Right lobe of liver (tissue), 4 donors: Measurements from ENCODE around the gene PEX5.

Experiments
- CTCF ChIP-seq, 4 donors: fragments of 200-600 bp in 3 of 4; fragments of 450-650 bp in 1 of 4; IDR thresholded peaks; one replicate each; pipeline versions ENCODE4 v1.5.1 to v1.8.0; 2016 to 2022; ENCODE audit warnings: antibody characterized with exemption in 4 of 4, mild to moderate bottlenecking in 2 of 4
- POLR2A ChIP-seq: fragments of 450-650 bp; IDR thresholded peaks from one replicate; pipeline ENCODE4 v1.6.1; 2017; ENCODE audit warnings: antibody characterized with exemption, mild to moderate bottlenecking
- donor health status: DM: no; HTN: no; CAD: no.
- donor health status: DM: no; HTN: no; CAD: no.
- donor health status: DM: no; HTN: yes; CAD: no.

DNA sequence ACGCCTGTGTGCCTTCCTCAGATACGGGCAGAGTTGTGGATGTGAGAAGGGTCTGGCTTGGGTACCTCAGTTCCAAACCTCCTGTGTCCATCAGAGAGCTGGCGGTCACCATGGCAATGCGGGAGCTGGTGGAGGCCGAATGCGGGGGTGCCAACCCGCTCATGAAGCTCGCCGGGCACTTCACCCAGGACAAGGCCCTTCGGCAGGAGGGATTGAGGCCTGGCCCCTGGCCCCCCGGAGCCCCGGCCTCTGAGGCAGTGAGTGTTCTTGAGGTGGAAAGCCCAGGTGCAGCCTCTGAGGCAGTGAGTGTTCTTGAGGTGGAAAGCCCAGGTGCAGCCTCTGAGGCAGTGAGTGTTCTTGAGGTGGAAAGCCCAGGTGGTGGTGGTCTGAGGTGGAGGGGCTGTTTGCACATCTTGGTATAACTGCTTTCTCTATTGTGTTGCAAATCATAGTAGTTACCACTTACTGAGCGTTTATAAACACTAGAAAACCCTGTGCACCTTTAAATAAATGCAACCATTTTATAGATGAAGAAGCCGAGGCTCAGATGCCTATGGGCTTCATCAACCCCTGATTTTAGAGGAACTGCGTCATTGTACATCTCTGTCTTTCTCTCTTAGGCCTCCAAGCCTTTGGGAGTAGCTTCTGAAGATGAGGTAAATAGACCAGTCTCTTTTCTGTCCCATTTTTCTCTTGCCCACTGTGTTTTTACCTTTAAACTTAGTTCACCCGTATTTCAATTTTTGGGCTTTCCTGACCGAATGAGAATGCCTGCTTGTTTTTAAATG lies 976 bp downstream of the PEX5 start:
- no peak for TF ChIP-seq CTCF (IDR thresholded peaks at IDR 0.05)
- no peak for TF ChIP-seq POLR2A
